Left hindlimb (tissue), 1 donor: ENCODE data around the gene FLNC.

Experiments
- DNase-seq: peaks from one replicate; pipeline ENCODE4 v3.0.0-alpha.2; 2018

FLNC gene

GRCh38 chr7:128831994-128832879 lies 2.0 kb downstream of the FLNC start:
- DNase-seq, result peak; percentile 91

GRCh38 chr7:128832880-128833147 lies 2.6 kb downstream of the FLNC start:
- DNase-seq, result no peak

GRCh38 chr7:128833148-128833945 lies 3.1 kb downstream of the FLNC start:
- DNase-seq, result peak; percentile 94

DNA sequence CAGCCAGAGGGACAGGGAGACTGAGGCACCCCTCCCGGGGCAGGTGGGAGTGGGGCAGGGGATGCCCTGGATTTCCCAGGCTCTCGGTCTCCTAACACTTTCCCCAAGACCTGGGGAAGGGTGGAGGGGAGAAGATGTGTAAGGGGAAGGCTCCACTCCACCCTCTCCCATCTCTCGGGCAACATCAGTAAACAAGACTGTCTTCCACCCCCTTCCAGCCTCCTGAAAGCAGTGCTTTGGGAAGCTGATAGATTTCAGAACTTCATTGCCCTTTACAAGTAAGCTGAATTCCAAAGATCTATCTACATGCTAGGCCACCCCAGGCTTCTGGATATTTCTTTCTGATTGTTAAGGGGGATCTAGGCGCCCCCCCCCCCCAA lies 3.7 kb downstream of the FLNC start:
- no peak for DNase-seq

GRCh38 chr7:128835231-128835751 lies 5.1 kb downstream of the FLNC start:
- no peak for DNase-seq

- peak; percentile 73 for DNase-seq
These were observed 5.8 kb downstream of the FLNC start for GRCh38 chr7:128835790-128836641.

GRCh38 chr7:128836729-128837348 lies 6.6 kb downstream of the FLNC start:
- no peak for DNase-seq

GRCh38 chr7:128837521-128837921 lies 7.3 kb downstream of the FLNC start:
- DNase-seq, result no peak

- no peak for DNase-seq
These were observed 8.0 kb downstream of the FLNC start for GRCh38 chr7:128838109-128838779.

DNA sequence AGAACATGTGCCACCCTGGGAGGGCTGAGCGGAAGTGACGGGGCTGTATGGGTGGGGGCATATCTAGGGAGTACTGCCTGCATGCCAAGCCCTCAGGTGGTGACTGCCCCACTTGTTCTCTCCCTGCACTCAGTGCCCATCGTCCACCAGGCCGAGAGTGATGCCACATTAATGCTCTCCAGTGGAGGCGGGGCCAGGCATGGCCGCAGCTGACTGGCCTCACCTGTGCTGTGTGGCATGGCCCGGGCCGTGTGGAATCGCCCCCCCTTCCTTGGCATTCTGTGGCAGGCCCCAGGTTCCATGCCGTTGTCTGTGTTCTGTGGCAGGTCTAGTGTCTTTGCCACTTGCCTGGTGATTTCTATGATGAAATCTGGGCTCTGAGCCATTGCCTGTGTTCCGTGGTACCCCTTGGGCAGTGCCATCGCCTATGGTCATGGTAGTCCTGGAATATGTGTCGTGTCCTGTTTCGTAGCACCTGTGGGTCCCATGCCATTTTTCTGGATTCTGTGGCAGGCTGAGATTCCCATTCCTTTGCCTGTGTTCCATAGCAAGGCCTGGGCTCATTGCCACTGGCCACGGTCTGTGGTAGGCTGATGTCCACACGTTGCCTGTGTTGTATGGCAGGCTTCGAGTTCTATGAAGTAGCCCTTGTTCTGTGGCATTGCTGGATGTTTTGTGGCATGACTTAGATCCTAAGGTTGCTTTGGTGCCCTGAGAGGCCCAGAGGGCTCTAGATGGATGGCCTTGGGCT lies 8.9 kb downstream of the FLNC start:
- DNase-seq, result no peak

DNA sequence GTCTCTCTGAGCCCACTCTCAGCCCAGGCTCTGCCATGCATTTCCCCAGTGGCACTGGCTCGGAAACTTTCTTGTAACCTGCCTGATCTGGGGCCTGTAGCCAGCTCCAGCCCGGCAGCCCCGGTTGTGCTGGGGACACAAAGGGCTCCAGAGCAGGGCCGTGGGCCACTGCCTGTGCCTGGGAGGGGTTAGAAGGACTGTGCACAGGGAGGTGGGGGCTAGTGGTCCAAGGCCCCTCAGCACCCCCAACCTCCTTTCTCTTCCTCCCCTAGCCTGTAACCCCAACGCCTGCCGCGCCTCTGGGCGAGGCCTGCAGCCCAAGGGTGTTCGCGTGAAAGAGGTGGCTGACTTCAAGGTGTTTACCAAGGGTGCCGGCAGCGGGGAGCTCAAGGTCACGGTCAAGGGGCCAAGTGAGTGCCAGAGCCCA lies 9.6 kb downstream of the FLNC start:
- DNase-seq, result no peak

DNA sequence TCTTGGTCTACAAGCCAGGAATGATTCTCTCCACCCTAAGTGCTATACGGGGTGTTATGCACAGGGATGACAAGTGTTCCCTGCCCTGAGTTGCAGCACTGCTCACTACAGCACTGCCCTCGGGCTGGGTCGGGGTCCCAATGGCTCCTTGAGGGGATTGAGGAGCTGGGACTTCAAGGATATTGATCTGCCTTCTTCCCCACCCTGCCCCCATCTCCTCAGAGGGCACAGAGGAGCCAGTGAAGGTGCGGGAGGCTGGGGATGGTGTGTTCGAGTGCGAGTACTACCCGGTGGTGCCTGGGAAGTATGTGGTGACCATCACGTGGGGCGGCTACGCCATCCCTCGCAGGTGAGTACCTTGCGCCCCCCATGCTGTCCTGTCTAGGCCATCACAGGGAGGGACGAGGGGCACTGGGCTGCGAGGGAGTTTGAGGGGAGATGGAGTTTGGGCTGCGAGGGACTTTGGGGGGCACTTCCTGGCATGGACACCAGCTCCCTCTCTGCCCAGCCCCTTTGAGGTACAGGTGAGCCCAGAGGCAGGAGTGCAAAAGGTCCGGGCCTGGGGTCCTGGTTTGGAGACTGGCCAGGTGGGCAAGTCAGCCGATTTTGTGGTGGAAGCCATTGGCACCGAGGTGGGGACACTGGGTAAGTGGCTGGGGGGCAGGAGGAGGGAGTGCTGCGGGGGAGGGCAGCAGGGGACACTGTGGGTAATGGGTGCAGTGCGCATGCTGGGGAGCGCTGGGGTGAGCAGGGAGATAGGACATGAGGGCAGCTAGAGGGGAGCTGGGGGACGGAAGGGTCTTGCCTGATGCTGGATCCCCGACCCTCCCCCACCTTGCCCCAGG lies 10.3 kb downstream of the FLNC start:
- DNase-seq, result no peak

GRCh38 chr7:128841171-128841690 lies 11.0 kb downstream of the FLNC start:
- no peak for DNase-seq

DNA sequence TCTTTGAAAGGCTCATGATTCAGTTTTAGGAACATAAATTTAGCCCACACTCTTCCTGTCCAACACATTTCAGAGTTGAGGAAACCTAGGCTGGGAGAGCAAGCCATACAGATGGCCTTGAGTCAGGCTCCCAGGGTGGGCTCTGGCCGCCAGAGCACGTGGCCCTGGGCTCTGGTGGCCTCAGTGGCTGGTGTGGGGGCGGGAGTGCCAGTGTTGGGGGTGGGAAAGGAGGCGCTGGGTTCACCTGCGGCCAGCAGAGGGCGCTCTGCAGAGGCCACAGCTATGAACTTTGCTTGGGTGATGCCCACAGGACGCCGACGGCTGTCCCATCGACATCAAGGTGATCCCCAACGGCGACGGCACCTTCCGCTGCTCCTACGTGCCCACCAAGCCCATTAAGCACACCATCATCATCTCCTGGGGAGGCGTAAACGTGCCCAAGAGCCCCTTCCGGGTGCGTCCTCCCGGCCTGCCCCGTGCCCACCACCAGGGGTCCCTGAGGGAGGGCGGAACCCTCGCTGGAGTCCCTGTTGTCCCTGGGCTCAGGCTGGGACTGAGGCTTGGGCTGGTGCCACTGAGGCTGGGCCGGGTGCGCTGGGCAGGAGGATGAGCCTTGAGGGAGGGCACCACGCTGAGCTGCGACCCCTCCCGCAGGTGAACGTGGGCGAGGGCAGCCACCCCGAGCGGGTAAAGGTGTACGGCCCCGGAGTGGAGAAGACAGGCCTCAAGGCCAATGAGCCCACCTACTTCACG lies 11.9 kb downstream of the FLNC start:
- DNase-seq, result no peak

DNA sequence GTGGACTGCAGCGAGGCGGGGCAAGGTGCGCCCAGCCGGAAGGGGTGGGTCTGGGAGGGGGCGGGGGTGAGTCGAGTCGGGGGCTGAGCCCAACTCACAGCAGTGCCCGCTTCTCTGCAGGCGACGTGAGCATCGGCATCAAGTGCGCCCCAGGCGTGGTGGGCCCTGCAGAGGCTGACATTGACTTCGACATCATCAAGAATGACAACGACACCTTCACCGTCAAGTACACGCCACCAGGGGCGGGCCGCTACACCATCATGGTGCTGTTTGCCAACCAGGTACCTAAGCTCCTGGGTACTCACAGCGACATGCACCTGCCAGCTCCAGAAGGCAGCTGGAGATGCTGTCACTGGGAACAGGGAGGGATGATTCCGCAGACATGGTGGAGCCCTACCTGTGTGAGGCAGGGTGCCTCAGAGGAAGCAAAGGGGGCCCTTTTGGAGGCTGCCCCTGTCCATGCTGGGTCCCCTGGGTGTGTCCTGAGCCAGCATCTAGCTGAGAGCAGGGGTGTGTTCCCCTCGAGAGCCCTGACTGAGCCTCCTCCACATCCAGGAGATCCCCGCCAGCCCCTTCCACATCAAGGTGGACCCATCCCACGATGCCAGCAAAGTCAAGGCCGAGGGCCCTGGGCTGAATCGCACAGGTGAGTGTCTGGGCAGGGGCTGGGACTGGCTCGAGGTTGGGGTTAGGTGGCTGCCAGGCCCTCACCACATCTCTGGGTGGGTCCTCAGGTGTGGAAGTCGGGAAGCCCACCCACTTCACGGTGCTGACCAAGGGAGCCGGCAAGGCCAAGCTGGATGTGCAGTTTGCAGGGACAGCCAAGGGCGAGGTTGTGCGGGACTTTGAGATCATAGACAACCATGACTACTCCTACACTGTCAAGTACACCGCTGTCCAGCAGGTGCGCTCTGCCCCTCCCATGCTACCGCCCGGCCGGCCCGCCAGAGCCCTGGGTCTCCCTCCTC lies 12.8 kb downstream of the FLNC start:
- DNase-seq, result no peak

DNA sequence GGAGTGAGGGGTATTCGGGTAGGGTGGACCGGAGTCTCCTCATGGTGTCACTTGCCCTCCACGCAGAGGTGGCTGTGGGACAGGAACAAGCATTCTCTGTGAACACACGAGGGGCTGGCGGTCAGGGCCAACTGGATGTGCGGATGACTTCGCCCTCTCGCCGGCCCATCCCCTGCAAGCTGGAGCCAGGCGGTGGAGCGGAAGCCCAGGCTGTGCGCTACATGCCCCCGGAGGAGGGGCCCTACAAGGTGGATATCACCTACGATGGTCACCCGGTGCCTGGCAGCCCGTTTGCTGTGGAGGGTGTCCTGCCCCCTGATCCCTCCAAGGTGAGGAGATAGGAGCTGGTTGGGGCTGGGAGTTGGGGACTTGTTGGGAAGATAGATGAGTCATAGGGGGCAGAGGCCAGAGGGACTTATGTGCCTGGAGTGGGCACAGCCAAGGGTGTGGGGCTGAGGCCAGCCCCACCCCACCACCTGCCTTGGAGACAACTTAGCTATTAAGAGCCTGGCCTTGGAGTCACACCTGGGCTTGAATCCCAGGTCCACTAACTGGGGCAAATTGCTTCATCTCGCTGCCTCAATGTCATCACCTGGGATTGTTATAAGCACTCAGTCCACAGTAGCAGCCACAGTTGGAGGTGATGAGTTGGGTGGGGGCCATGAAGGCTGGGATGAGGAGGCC lies 13.9 kb downstream of the FLNC start:
- no peak for DNase-seq

DNA sequence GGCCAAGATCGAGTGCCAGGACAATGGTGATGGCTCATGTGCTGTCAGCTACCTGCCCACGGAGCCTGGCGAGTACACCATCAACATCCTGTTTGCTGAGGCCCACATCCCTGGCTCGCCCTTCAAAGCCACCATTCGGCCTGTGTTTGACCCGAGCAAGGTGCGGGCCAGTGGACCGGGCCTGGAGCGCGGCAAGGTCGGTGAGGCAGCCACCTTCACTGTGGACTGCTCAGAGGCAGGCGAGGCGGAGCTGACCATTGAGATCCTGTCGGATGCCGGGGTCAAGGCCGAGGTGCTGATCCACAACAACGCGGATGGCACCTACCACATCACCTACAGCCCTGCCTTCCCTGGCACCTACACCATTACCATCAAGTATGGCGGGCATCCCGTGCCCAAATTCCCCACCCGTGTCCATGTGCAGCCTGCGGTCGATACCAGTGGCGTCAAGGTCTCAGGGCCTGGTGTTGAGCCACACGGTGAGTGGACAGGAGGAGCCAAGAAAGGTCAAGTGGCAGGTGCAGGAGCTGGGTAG lies 14.6 kb downstream of the FLNC start:
- no peak for DNase-seq
